SK-N-SH treated with all-trans-retinoic acid at 6 μM for 48 hours (cell line): Measurements from ENCODE around the gene FCHSD2.

ENCODE experiments used
- ATAC-seq: fragments of 200-7000 bp; cut with Tn5 transposase; 3 replicates; pipeline ENCODE4 v1.9.1; 2020; ENCODE audit warnings: mild to moderate bottlenecking, moderate library complexity
- ARNTL ChIP-seq: fragments of 450-650 bp; formaldehyde crosslinking; IDR thresholded peaks from 2 replicates; pipeline ENCODE4 v1.5.0; 2020; ENCODE audit warnings: low read depth, mild to moderate bottlenecking, moderate library complexity, borderline replicate concordance
- BACH2 ChIP-seq: fragments of 250-450 bp; sonication (Bioruptor Pico); IDR thresholded peaks from 2 replicates; pipeline ENCODE4 v1.9.0; 2021; ENCODE audit warnings: mild to moderate bottlenecking, borderline replicate concordance
- CSDC2 ChIP-seq: fragments of 250-450 bp; sonication (Bioruptor Pico); IDR thresholded peaks from 2 replicates; pipeline ENCODE4 v1.5.0; 2020; ENCODE audit warnings: mild to moderate bottlenecking, moderate library complexity
- ESRRG ChIP-seq: fragments of 250-450 bp; sonication (Bioruptor Pico); IDR thresholded peaks from 2 replicates; pipeline ENCODE4 v1.6.1; 2021; ENCODE audit warnings: mild to moderate bottlenecking
- GLIS3 ChIP-seq: fragments of 250-450 bp; sonication (Bioruptor Pico); IDR thresholded peaks from 2 replicates; pipeline ENCODE4 v1.5.0; 2020; ENCODE audit warnings: mild to moderate bottlenecking, moderate library complexity
- ISL1 ChIP-seq: fragments of 250-450 bp; sonication (Bioruptor Pico); IDR thresholded peaks from 2 replicates; pipeline ENCODE4 v2.1.2; 2022; ENCODE audit warnings: mild to moderate bottlenecking, moderate library complexity
- OSR1 ChIP-seq: fragments of 250-450 bp; sonication (Bioruptor Pico); IDR thresholded peaks from 2 replicates; pipeline ENCODE4 v1.8.0; 2022; ENCODE audit warnings: moderate library complexity, mild to moderate bottlenecking, inconsistent platforms
- PPARA ChIP-seq: fragments of 250-450 bp; sonication (Bioruptor Pico); IDR thresholded peaks from 2 replicates; pipeline ENCODE4 v1.5.0; 2020; ENCODE audit warnings: mild to moderate bottlenecking, borderline replicate concordance
- RARB ChIP-seq: fragments of 250-450 bp; sonication (Bioruptor Pico); IDR thresholded peaks from 2 replicates; pipeline ENCODE4 v1.8.0; 2021; ENCODE audit warnings: mild to moderate bottlenecking, moderate library complexity
- SNAI2 ChIP-seq: fragments of 250-450 bp; sonication (Bioruptor Pico); IDR thresholded peaks from 2 replicates; pipeline ENCODE4 v1.5.0; 2020; ENCODE audit warnings: mild to moderate bottlenecking, moderate library complexity
- TCF4 ChIP-seq: fragments of 250-450 bp; sonication (Bioruptor Pico); IDR thresholded peaks from 2 replicates; pipeline ENCODE4 v1.8.0; 2021; ENCODE audit warnings: mild to moderate bottlenecking, moderate library complexity, borderline replicate concordance
- TOX ChIP-seq: fragments of 250-450 bp; sonication (Bioruptor Pico); IDR thresholded peaks from 2 replicates; pipeline ENCODE4 v1.8.0; 2021; ENCODE audit warnings: mild to moderate bottlenecking, moderate library complexity, borderline replicate concordance
- TSHZ2 ChIP-seq: fragments of 250-450 bp; sonication (Bioruptor Pico); IDR thresholded peaks from 2 replicates; pipeline ENCODE4 v1.5.0; 2020; ENCODE audit warnings: mild to moderate bottlenecking, moderate library complexity
- ZC3H10 ChIP-seq: fragments of 250-450 bp; sonication (Bioruptor Pico); IDR thresholded peaks from 2 replicates; pipeline ENCODE4 v1.5.1; 2021; ENCODE audit warnings: mild to moderate bottlenecking, moderate library complexity
- ZFP3 ChIP-seq: fragments of 250-450 bp; sonication (Bioruptor Pico); IDR thresholded peaks from 2 replicates; pipeline ENCODE4 v1.5.0; 2020; ENCODE audit warnings: mild to moderate bottlenecking, moderate library complexity
- ZFP30 ChIP-seq: fragments of 450-650 bp; formaldehyde crosslinking; IDR thresholded peaks from 2 replicates; pipeline ENCODE4 v1.5.0; 2022; ENCODE audit warnings: mild to moderate bottlenecking, moderate library complexity
- ZNF565 ChIP-seq: fragments of 450-650 bp; formaldehyde crosslinking; conservative IDR thresholded peaks from 2 replicates; pipeline ENCODE4 v1.5.0; 2020; ENCODE audit warnings: low read depth, mild to moderate bottlenecking, moderate library complexity
- ZNF70 ChIP-seq: fragments of 450-650 bp; formaldehyde crosslinking; IDR thresholded peaks from 2 replicates; pipeline ENCODE4 v1.5.0; 2020; ENCODE audit warnings: mild to moderate bottlenecking, moderate library complexity
- ZNF8 ChIP-seq: fragments of 450-650 bp; formaldehyde crosslinking; IDR thresholded peaks from 2 replicates; pipeline ENCODE4 v1.5.0; 2020; ENCODE audit warnings: mild to moderate bottlenecking, moderate library complexity
- TF ChIP-seq, protein P1 (sequence below): fragments of 250-450 bp; sonication (Bioruptor Pico); IDR thresholded peaks from 2 replicates; pipeline ENCODE4 v1.8.0; 2020; ENCODE audit warnings: mild to moderate bottlenecking, moderate library complexity, borderline replicate concordance
- TF ChIP-seq, protein P2 (sequence below): fragments of 250-450 bp; sonication (Bioruptor Pico); IDR thresholded peaks from 2 replicates; pipeline ENCODE4 v1.5.1; 2021; ENCODE audit warnings: mild to moderate bottlenecking, moderate library complexity
- TF ChIP-seq, protein P3 (sequence below): fragments of 250-450 bp; sonication (Bioruptor Pico); IDR thresholded peaks from 2 replicates; pipeline ENCODE4 v1.8.0; 2021; ENCODE audit warnings: low read depth, mild to moderate bottlenecking, moderate library complexity, borderline replicate concordance

FCHSD2 gene

GRCh38 chr11:73055655-73056354 is 86.3 kb downstream of the FCHSD2 start:
- no peak for ATAC-seq
- peak; percentile 11; the same call in 1 of the 2 replicates for TF ChIP-seq TCF4 (CRISPR knock-in tag)
- no peak for TF ChIP-seq ZC3H10 (CRISPR knock-in tag)

GRCh38 chr11:73055002-73055401 is 87.1 kb downstream of the FCHSD2 start:
- TF ChIP-seq ZNF565 (CRISPR knock-in tag) (no peak), TCF4 (CRISPR knock-in tag) (no peak), ZFP30 (CRISPR knock-in tag) (no peak), CSDC2 (CRISPR knock-in tag) (no peak), ARNTL (no peak), ZFP3 (CRISPR knock-in tag) (no peak), GLIS3 (CRISPR knock-in tag) (no peak), ESRRG (CRISPR knock-in tag) (no peak), RARB (CRISPR knock-in tag) (no peak), BACH2 (CRISPR knock-in tag) (no peak)
- no peak for ATAC-seq

DNA sequence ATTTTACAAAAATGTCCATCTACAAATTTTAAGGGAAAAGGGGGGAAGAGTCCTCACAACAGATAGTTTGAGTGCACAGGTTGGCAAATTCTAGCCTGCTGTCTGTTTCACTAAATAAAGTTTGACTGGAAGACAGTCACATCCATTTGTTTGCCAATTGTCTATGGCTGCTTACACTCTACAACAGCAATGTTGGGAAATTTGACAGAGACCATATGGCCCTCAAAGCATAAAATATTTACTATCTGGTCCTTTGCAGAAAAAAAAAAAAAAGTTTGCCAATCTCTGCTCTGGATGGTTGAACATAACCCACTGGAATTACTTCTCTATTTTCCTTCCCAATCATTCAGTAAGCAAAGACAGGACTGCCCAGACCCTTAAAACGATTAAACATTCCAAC is 88.2 kb downstream of the FCHSD2 start:
- TF ChIP-seq, protein P1, sequence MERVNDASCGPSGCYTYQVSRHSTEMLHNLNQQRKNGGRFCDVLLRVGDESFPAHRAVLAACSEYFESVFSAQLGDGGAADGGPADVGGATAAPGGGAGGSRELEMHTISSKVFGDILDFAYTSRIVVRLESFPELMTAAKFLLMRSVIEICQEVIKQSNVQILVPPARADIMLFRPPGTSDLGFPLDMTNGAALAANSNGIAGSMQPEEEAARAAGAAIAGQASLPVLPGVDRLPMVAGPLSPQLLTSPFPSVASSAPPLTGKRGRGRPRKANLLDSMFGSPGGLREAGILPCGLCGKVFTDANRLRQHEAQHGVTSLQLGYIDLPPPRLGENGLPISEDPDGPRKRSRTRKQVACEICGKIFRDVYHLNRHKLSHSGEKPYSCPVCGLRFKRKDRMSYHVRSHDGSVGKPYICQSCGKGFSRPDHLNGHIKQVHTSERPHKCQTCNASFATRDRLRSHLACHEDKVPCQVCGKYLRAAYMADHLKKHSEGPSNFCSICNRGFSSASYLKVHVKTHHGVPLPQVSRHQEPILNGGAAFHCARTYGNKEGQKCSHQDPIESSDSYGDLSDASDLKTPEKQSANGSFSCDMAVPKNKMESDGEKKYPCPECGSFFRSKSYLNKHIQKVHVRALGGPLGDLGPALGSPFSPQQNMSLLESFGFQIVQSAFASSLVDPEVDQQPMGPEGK (CRISPR knock-in tag) = no peak
- no peak for TF ChIP-seq TSHZ2 (CRISPR knock-in tag)
- TF ChIP-seq ISL1 (CRISPR knock-in tag) = peak; percentile 57
- TF ChIP-seq SNAI2 (CRISPR knock-in tag) = no peak
- TF ChIP-seq, protein P2, sequence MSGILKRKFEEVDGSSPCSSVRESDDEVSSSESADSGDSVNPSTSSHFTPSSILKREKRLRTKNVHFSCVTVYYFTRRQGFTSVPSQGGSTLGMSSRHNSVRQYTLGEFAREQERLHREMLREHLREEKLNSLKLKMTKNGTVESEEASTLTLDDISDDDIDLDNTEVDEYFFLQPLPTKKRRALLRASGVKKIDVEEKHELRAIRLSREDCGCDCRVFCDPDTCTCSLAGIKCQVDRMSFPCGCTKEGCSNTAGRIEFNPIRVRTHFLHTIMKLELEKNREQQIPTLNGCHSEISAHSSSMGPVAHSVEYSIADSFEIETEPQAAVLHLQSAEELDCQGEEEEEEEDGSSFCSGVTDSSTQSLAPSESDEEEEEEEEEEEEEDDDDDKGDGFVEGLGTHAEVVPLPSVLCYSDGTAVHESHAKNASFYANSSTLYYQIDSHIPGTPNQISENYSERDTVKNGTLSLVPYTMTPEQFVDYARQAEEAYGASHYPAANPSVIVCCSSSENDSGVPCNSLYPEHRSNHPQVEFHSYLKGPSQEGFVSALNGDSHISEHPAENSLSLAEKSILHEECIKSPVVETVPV (CRISPR knock-in tag) = no peak
- no peak for TF ChIP-seq ZNF8 (CRISPR knock-in tag)
- TF ChIP-seq ZFP3 (CRISPR knock-in tag) = no peak
- no peak for TF ChIP-seq ZNF565 (CRISPR knock-in tag)
- TF ChIP-seq TOX (CRISPR knock-in tag) = no peak
- TF ChIP-seq TCF4 (CRISPR knock-in tag) = 0 out of 2 replicates have a peak, but pooled peaks have one; percentile 42
- TF ChIP-seq GLIS3 (CRISPR knock-in tag) = no peak
- TF ChIP-seq OSR1 (CRISPR knock-in tag) = no peak
- no peak for TF ChIP-seq PPARA (CRISPR knock-in tag)
- TF ChIP-seq, protein P3, sequence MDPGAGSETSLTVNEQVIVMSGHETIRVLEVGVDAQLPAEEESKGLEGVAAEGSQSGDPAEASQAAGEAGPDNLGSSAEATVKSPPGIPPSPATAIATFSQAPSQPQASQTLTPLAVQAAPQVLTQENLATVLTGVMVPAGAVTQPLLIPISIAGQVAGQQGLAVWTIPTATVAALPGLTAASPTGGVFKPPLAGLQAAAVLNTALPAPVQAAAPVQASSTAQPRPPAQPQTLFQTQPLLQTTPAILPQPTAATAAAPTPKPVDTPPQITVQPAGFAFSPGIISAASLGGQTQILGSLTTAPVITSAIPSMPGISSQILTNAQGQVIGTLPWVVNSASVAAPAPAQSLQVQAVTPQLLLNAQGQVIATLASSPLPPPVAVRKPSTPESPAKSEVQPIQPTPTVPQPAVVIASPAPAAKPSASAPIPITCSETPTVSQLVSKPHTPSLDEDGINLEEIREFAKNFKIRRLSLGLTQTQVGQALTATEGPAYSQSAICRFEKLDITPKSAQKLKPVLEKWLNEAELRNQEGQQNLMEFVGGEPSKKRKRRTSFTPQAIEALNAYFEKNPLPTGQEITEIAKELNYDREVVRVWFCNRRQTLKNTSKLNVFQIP (CRISPR knock-in tag) = no peak
- TF ChIP-seq, all 23 proteins: peak for 2

GRCh38 chr11:73048446-73048845 is 93.7 kb downstream of the FCHSD2 start:
- ATAC-seq = no peak
- TF ChIP-seq, protein P2 (CRISPR knock-in tag) = no peak
- TF ChIP-seq ZFP3 (CRISPR knock-in tag) = no peak
- TF ChIP-seq SNAI2 (CRISPR knock-in tag) = no peak
- no peak for TF ChIP-seq TSHZ2 (CRISPR knock-in tag)
- TF ChIP-seq OSR1 (CRISPR knock-in tag) = no peak
- no peak for TF ChIP-seq ARNTL
- no peak for TF ChIP-seq ZNF70
- no peak for TF ChIP-seq ZC3H10 (CRISPR knock-in tag)
- TF ChIP-seq PPARA (CRISPR knock-in tag) = no peak
- no peak for TF ChIP-seq RARB (CRISPR knock-in tag)

More for the DNA sequence above, 88.2 kb downstream of the FCHSD2 start:
- peak; percentile 88 for ATAC-seq
